Mucosa of stomach (tissue), 1 donor: ENCODE data around the gene SNAI3.

Experiments
- H3K27me3 ChIP-seq: one replicate; pipeline ENCODE4 v1.7.0; 2013; ENCODE audit warnings: mild to moderate bottlenecking, low read length; ENCODE audit not compliant: control insufficient read depth, insufficient read depth
- H3K36me3 ChIP-seq: one replicate; pipeline ENCODE4 v1.7.0; 2013; ENCODE audit warnings: low read length; ENCODE audit not compliant: control insufficient read depth, insufficient read depth
- H3K4me1 ChIP-seq: one replicate; pipeline ENCODE4 v1.7.0; 2013; ENCODE audit warnings: mild to moderate bottlenecking, low read length; ENCODE audit not compliant: control insufficient read depth, insufficient read depth
- H3K4me3 ChIP-seq: one replicate; pipeline ENCODE4 v1.7.0; 2013; ENCODE audit warnings: low read length
- H3K9ac ChIP-seq: one replicate; pipeline ENCODE4 v1.7.0; 2013; ENCODE audit warnings: mild to moderate bottlenecking, low read length, moderate library complexity
- H3K9me3 ChIP-seq: one replicate; pipeline ENCODE4 v1.7.0; 2013; ENCODE audit warnings: mild to moderate bottlenecking, low read length, moderate library complexity; ENCODE audit not compliant: control insufficient read depth
- donor health status: Pancreatic carcinoma.

SNAI3 gene

DNA sequence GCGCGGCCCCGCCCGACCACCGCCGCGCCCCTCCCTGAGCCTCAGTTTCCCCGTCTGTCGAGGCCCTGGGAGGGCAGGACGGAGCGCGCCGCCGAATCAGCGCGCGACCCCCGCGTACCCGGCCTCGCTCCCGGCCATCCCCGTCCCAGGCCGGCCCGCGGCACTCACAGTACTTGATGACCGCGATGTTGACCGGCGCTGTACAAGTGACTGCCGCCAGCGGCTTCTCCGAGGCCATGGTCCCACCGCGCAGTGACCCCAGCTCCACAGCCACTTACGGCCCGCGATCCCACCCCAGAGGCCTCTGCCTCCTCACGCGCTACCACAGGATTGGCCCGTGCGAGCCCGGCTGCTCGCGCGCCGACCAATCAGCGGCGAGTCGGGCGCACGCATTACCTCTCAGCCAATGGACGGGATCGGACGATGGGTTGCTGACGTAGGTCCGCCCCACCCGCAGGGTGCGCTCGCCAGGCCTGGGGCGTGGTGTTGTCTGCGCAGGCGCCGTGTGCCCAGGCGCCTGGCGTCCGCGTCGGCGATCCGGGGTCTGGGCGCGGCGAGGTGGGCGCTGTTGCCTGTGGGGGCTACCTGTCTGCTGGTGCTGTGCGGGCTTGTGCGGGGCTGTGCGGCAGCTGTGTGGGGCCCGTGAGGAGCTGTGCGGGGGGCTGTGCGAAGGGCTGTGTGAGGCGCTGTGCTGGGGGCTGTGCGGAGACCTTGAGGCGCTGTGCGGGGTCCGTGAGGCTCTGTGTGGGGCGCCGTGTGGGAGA, 23.3 kb downstream of the SNAI3 start, which contains the start of gene MVD:
TSS of gene MVD (minus strand) at position 249 of the 764 bp plus-strand sequence. CDS start at position 238, 11 bp downstream.
- no peaks in the 10 kb centered on the region for H3K27me3 ChIP-seq

GRCh38 chr16:88662222-88662842, 24.0 kb downstream of the SNAI3 start:
- Histone ChIP-seq H3K9me3 (no peaks in the 10 kb centered on the region), H3K27me3 (no peaks in the 10 kb centered on the region), H3K4me3 (peak overlapping the region; percentile 87), H3K9ac (peak overlapping the region; percentile 93), H3K36me3 (no peaks in the 10 kb centered on the region), H3K4me1 (peaks cover 8% of the 10 kb centered on the region)

More for the DNA sequence above, 23.3 kb downstream of the SNAI3 start, which contains the start of gene MVD:
- Histone ChIP-seq H3K9me3 (no peaks in the 10 kb centered on the region), H3K4me1 (peaks cover 8% of the 10 kb centered on the region), H3K9ac (peak within 1 kb of the TSS; percentile 93), H3K4me3 (peak within 1 kb of the TSS; percentile 87), H3K36me3 (no peaks in the 10 kb centered on the region)

- H3K9me3 ChIP-seq: no peaks in the 10 kb centered on the region
- H3K36me3 ChIP-seq: no peaks in the 10 kb centered on the region
- H3K4me1 ChIP-seq: peaks cover 8% of the 10 kb centered on the region
- H3K4me3 ChIP-seq: no peak overlapping the region
- H3K27me3 ChIP-seq: no peaks in the 10 kb centered on the region
- H3K9ac ChIP-seq: no peak overlapping the region
Observed at GRCh38 chr16:88661468-88661867, 24.8 kb downstream of the SNAI3 start.

DNA sequence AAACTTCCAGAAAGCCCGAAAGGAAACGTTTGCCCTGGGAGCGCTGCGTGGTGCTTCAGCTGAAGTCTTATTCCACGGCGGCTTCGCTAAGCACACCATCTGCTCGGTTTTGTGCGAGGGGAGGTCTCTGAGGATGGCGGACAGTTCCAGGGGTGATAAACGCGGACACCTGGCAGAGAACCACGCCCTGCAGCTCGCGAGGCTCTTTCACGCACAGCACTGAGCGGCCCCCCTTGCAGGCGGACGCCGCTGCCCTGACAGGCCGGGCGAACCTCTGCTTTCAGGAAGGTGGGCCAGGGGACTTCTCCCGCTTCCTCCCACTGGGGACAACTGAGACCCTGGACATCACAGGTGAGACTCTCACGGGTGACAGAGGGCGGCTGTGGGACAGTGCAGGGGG, 27.1 kb downstream of the SNAI3 start:
- Histone ChIP-seq H3K9ac (no peak overlapping the region), H3K36me3 (no peaks in the 10 kb centered on the region), H3K9me3 (no peaks in the 10 kb centered on the region), H3K4me1 (peaks cover 8% of the 10 kb centered on the region), H3K27me3 (no peaks in the 10 kb centered on the region), H3K4me3 (no peak overlapping the region)

GRCh38 chr16:88658714-88659113, 27.6 kb downstream of the SNAI3 start:
- Histone ChIP-seq H3K4me1 (peaks cover 4% of the 10 kb centered on the region), H3K36me3 (no peaks in the 10 kb centered on the region), H3K27me3 (no peaks in the 10 kb centered on the region), H3K9me3 (no peaks in the 10 kb centered on the region), H3K9ac (no peak overlapping the region), H3K4me3 (no peak overlapping the region)

- Histone ChIP-seq H3K4me3 (no peak overlapping the region), H3K27me3 (no peaks in the 10 kb centered on the region), H3K4me1 (peaks cover 4% of the 10 kb centered on the region), H3K9me3 (no peaks in the 10 kb centered on the region), H3K36me3 (no peaks in the 10 kb centered on the region), H3K9ac (no peak overlapping the region)
Observed at GRCh38 chr16:88657371-88657770, 28.9 kb downstream of the SNAI3 start.

DNA sequence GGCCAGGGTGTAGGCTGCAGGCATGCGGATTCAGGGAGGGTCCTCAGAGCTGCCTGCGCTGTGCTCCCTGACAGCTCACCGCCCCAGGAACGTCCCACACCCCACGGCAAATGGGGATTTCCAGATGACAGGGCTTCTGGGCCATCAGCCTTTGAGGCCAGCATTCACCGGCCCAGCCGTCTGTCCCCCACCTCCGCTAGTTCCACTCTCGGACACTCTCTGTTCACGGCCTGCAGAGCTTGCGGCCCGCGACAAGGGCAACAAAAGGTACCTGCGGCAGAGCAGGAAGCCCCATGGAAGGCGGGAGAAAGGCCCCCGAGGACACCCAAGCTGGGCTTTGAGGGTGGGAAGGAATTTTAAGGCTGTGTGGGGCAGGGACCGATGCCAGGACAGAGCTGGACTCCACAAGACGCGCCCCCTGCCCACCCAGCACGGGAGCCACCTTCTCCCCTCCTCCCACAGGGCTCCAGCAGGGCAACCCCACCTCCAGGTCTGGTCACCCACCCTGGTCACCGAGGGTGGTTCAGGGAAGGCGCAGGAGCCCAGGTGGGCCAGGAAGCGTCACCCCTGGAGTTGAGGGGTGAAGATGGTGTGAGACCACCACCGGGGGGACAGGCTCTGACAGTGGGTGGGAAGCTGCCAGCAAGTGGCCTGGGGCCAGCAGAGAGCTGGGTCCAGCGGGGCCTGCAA, 29.9 kb downstream of the SNAI3 start:
- no peaks in the 10 kb centered on the region for H3K9me3 ChIP-seq
- no peak overlapping the region for H3K9ac ChIP-seq
- no peaks in the 10 kb centered on the region for H3K36me3 ChIP-seq
- no peaks in the 10 kb centered on the region for H3K27me3 ChIP-seq
- H3K4me1 ChIP-seq: peaks cover 4% of the 10 kb centered on the region
- H3K4me3 ChIP-seq: no peak overlapping the region

DNA sequence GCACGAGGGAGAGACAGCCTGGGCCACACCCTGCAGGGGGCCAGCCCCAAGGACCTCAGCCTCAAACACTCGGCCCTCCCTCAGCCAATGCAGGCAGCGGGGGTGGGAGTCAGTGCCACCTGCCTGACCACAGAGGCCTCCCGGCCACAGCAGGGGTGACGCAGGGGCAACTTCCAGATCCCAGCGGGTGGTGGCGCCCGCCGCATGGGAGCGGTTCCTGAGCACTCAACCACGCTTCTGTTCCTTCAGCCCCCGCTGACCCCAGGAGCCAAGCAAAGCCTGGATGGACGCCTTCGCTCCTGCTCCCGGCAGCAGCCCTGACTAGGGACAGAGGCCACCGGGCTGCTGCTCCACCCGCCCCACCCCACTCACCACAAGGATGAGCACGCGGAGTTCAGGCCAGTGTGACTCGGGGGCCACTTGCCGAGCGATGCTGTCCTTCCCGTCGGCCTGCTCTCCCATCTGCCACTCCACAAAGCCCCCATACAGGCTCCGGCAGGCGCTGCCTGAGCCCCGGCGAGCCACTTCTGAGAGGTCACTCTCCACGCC, 30.5 kb downstream of the SNAI3 start:
- no peaks in the 10 kb centered on the region for H3K27me3 ChIP-seq
- H3K9me3 ChIP-seq: no peaks in the 10 kb centered on the region
- no peaks in the 10 kb centered on the region for H3K36me3 ChIP-seq
- peaks cover 8% of the 10 kb centered on the region for H3K4me1 ChIP-seq
- H3K9ac ChIP-seq: no peak overlapping the region
- no peak overlapping the region for H3K4me3 ChIP-seq

GRCh38 chr16:88655053-88655732, 31.1 kb downstream of the SNAI3 start:
- Histone ChIP-seq H3K4me3 (no peak overlapping the region), H3K36me3 (no peaks in the 10 kb centered on the region)

GRCh38 chr16:88654363-88655052, 31.8 kb downstream of the SNAI3 start:
- Histone ChIP-seq H3K36me3 (no peaks in the 10 kb centered on the region), H3K4me3 (no peak overlapping the region), H3K9ac (no peak overlapping the region), H3K4me1 (peaks cover 17% of the 10 kb centered on the region), H3K9me3 (no peaks in the 10 kb centered on the region), H3K27me3 (no peaks in the 10 kb centered on the region)

More at GRCh38 chr16:88655053-88655732, 31.1 kb downstream of the SNAI3 start:
- peaks cover 11% of the 10 kb centered on the region for H3K4me1 ChIP-seq
- H3K9me3 ChIP-seq: no peaks in the 10 kb centered on the region
- no peaks in the 10 kb centered on the region for H3K27me3 ChIP-seq
- H3K9ac ChIP-seq: no peak overlapping the region
